OCI-LY1 (cell line): Measurements from ENCODE around the gene CYB5R4.

Experiments
- CTCF ChIP-seq: fragments of 200-600 bp; sonication (generic), shearing (Covaris generic); IDR thresholded peaks from 2 replicates; pipeline ENCODE4 v1.5.1; 2017; ENCODE audit warnings: mild to moderate bottlenecking, antibody characterized with exemption, low read length, moderate library complexity, mixed read lengths
- EZH2 ChIP-seq: fragments of 200-600 bp; sonication (generic), shearing (Covaris generic); IDR thresholded peaks from 2 replicates; pipeline ENCODE4 v1.8.0; 2017; ENCODE audit warnings: borderline replicate concordance, mixed run types, mild to moderate bottlenecking, antibody characterized with exemption, low read length, moderate library complexity, mixed read lengths

GRCh38 chr6:83849610-83850009, 9.9 kb upstream of the CYB5R4 start:
- TF ChIP-seq CTCF (no peak), EZH2 (no peak)
